NOMO-1 treated with DMSO at 0.1 percent for 48 hours (cell line): ENCODE results near the gene MS4A5.
A peak's percentile ranks its signal among the peaks of the same experiment; 100 is the strongest.

ENCODE experiments used
- DNase-seq: peaks from one replicate; lab custom pipeline; 2025; ENCODE audit not compliant: unreplicated experiment; lab: John Stamatoyannopoulos, UW

Gene MS4A5

DNA sequence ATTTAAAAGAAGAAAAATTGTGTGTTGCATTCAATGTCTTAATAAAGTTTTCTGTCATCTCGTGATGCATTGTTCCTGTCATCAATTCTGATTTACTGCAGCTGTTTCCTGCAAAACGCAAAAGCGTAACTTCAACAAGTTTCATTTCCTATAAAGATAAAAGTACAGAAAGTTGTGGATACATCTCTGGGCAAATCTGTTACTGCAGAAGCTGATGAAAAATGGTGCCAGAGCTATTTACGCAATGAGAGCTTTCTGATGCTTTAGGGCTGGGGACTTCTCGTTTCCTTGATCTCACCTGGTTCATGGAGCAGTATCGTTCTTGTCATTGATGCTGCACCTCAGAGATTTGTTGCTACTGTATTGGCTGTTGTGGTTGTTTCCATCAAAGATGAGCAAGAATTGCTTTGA lies 47.7 kb downstream of the MS4A5 start:
- DNase-seq: peak; percentile 94

DNA sequence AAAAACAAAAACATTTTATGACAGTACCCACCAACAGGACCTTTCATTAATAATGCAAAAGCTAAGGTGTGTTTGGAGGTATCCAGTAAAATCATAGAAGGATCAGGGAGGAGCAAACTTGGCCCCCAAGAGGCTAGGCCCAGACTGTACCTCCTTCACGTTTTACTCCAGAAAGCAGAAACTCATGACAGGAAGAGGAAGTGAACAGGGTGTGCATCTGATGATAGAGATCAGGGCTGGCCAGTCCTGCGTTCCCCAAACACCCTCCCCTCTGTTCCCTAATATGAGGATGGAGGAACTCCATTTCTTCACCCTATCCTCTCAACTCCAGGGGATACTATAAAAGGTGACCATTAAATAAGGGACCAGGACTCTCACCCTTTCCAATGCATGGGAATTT lies 53.0 kb downstream of the MS4A5 start:
- peak; percentile 61 for DNase-seq

DNA sequence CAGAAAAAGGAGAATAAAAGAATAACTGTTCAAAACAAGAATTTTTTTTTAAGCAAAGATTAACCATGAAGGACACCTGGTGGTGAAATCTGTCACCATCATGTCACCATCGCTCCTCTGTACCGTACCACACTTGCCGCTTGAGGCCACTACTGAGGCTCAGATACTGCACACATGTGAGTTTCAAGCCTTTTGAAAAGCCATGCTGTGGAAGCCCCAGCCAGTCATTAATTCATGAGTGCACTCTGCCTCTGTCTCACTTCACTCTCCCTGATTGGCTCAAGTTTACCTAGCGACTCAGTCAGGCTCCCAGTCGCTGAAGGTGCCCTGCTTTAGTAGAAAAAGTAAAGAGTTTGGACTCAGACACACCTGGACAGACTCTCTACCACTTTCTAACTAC lies 56.6 kb downstream of the MS4A5 start:
- peak; percentile 85 for DNase-seq

DNA sequence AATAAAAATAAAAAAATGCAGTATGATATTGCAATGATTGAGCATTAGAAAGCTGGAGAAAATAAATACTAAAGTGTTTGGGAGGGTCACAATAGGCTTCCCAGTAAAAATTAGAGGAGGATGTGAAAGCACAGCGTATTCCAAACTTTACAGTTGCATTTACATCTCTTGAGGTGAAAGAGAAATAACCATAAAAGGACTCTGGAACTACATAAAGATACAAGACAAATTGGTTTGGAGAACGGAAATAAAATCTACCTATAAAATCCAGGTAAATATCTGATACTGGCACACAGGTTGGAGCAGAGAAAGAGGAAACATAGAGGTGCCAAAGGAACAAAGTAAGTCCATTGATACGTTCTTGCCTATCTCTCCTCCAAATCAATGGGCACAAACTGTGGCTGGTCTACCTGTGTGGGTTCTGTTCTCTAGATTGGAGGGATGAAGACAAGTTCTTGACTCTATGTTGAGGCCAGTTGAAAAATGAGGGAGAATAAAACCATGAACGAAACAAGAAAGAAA lies 63.2 kb downstream of the MS4A5 start, which contains the start of gene MS4A12:
Gene MS4A12 (plus strand): TSS at position 291 of the 522 bp plus-strand sequence. CDS start 4,541 bp downstream, outside the sequence.
- DNase-seq: no peak

DNA sequence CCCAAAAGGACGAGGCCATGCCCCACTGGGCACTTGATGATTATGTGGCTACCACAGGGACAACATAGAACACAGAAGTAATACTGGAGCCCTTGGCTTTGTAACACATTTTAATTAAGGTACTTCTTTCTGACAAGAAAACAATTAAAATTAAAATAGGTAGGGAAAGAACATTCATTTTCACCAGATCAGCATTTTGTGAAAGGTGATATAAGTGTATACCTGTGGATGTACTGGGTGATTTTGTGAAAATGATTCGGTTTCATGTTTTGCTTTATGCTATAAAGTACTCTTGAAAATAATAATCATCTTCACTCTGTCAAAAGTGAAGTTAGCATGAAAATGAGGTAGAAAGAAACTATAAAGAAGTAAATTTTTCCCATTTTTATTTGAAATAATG lies 64.1 kb downstream of the MS4A5 start:
- no peak for DNase-seq
